Stimulated activated CD8-positive, alpha-beta memory T cell treated with anti-CD3 and anti-CD28 coated beads, Interleukin-12 subunit alpha, Interleukin-12 subunit beta, amount 100 ng/mL, for 1 hour (primary cell): ENCODE measurements around the gene RTEL1.

Experiments used
- DNase-seq: peaks from one replicate; pipeline ENCODE4 v3.0.0-alpha.2; 2020; ENCODE audit warnings: low read depth

Gene RTEL1

GRCh38 chr20:63690003-63690897 is 32.1 kb downstream of the RTEL1 start:
- no peak for DNase-seq

GRCh38 chr20:63690898-63691710 is 33.0 kb downstream of the RTEL1 start:
- no peak for DNase-seq

GRCh38 chr20:63691711-63692435 is 33.8 kb downstream of the RTEL1 start:
- DNase-seq = no peak

- DNase-seq = no peak
These were observed 34.4 kb downstream of the RTEL1 start for GRCh38 chr20:63692436-63693082.

GRCh38 chr20:63693083-63693732 is 35.1 kb downstream of the RTEL1 start:
- no peak for DNase-seq

- no peak for DNase-seq
These were observed 35.8 kb downstream of the RTEL1 start for GRCh38 chr20:63693733-63694583.

GRCh38 chr20:63694584-63695423 is 36.7 kb downstream of the RTEL1 start:
- DNase-seq = no peak

- no peak for DNase-seq
These were observed 37.6 kb downstream of the RTEL1 start for GRCh38 chr20:63695424-63696305.

- no peak for DNase-seq
These were observed 38.2 kb downstream of the RTEL1 start for GRCh38 chr20:63696306-63696627.

GRCh38 chr20:63696628-63697356 is 38.7 kb downstream of the RTEL1 start, which contains the start of gene TNFRSF6B:
TNFRSF6B (plus strand) TSS chr20:63696652; CDS start chr20:63696768, 116 bp downstream.
- DNase-seq = no peak

GRCh38 chr20:63697357-63697867 is 39.3 kb downstream of the RTEL1 start:
- no peak for DNase-seq

- DNase-seq = no peak
These were observed 39.9 kb downstream of the RTEL1 start for GRCh38 chr20:63697868-63698545.

- no peak for DNase-seq
These were observed 40.8 kb downstream of the RTEL1 start for GRCh38 chr20:63698739-63699465.

GRCh38 chr20:63699466-63700198 is 41.5 kb downstream of the RTEL1 start:
- DNase-seq = no peak

- DNase-seq = no peak
These were observed 42.3 kb downstream of the RTEL1 start for GRCh38 chr20:63700199-63701050.
